K562 (cell line): ENCODE measurements around the gene SPINK8. TPM values are rescaled to one million over a fixed set of nuclear protein-coding genes. Genes with fewer than 3 reads are reported as not detected.

Source experiments
- BCOR ChIP-seq: fragments of 450-650 bp; IDR thresholded peaks from 2 replicates; pipeline ENCODE4 v1.6.1; 2016
- CBFB ChIP-seq: sonication (generic); formaldehyde crosslinking; IDR thresholded peaks from 2 replicates; pipeline ENCODE4 v1.4.0; 2020; ENCODE audit warnings: mild to moderate bottlenecking, missing genetic modification reagents
- EP300 ChIP-seq: IDR thresholded peaks from 2 replicates; pipeline ENCODE4 v1.6.1; 2012; ENCODE audit warnings: low read length, improper control_type of control experiment
- ESRRA ChIP-seq: fragments of 450-650 bp; IDR thresholded peaks from 2 replicates; pipeline ENCODE4 v1.6.1; 2014; ENCODE audit warnings: low read depth, mild to moderate bottlenecking, moderate library complexity, borderline replicate concordance
- HDAC1 ChIP-seq, 2 experiments: fragments of 450-650 bp; IDR thresholded peaks; 2 replicates each; pipeline ENCODE4 v1.6.1; 2016 to 2017; ENCODE audit warnings: inconsistent platforms in 1 of 2, mild to moderate bottlenecking in 1 of 2, moderate library complexity in 1 of 2
- KDM1A ChIP-seq, 2 experiments: fragments of 450-650 bp; IDR thresholded peaks; 2 replicates each; pipeline ENCODE4 v1.6.1; 2016; ENCODE audit warnings: mild to moderate bottlenecking in 2 of 2
- KLF16 ChIP-seq: IDR thresholded peaks from 2 replicates; pipeline ENCODE4 v1.6.1; 2016; ENCODE audit warnings: antibody characterized with exemption
- LCOR ChIP-seq: sonication (generic); formaldehyde crosslinking; IDR thresholded peaks from 2 replicates; pipeline ENCODE4 v1.8.0; 2022; ENCODE audit warnings: mild to moderate bottlenecking, missing genetic modification reagents
- MYC ChIP-seq, 2 experiments: fragments of 250-450 bp in 1 of 2; sonication (Bioruptor Pico) in 1 of 2; IDR thresholded peaks; 2 replicates each; pipeline versions ENCODE4 v1.5.1 to v1.6.1; 2012 to 2021; ENCODE audit warnings: low read depth in 2 of 2, borderline replicate concordance in 1 of 2, improper control_type of control experiment in 1 of 2, low read length in 1 of 2, mild to moderate bottlenecking in 1 of 2, moderate library complexity in 1 of 2
- NFIC ChIP-seq: fragments of 450-650 bp; IDR thresholded peaks from 2 replicates; pipeline ENCODE4 v1.6.1; 2017; ENCODE audit warnings: mild to moderate bottlenecking, inconsistent platforms
- RAD21 ChIP-seq, 2 experiments: fragments of 250-450 bp in 1 of 2; fragments of 450-650 bp in 1 of 2; sonication (Bioruptor Pico) in 1 of 2; formaldehyde crosslinking in 1 of 2; IDR thresholded peaks in 1 of 2; conservative IDR thresholded peaks in 1 of 2; 2 replicates each; pipeline versions ENCODE4 v1.4.0 to v1.8.0; 2020 to 2022; ENCODE audit warnings: mild to moderate bottlenecking in 2 of 2, moderate library complexity in 1 of 2
- RCOR1 ChIP-seq, 2 experiments: IDR thresholded peaks; 2 replicates each; pipeline ENCODE4 v1.6.1; 2012; ENCODE audit warnings: low read depth in 2 of 2, low read length in 2 of 2, borderline replicate concordance in 1 of 2, improper control_type of control experiment in 1 of 2
- SLC30A9 ChIP-seq: fragments of 250-450 bp; sonication (Bioruptor Pico); IDR thresholded peaks from 2 replicates; pipeline ENCODE4 v1.8.0; 2022; ENCODE audit warnings: mild to moderate bottlenecking, moderate library complexity
- SMC3 ChIP-seq: conservative IDR thresholded peaks from 2 replicates; pipeline ENCODE4 v1.6.1; 2011; ENCODE audit warnings: low read depth, low read length, improper control_type of control experiment; ENCODE audit not compliant: insufficient read depth
- SOX6 ChIP-seq: fragments of 450-650 bp; IDR thresholded peaks from 2 replicates; pipeline ENCODE4 v1.6.1; 2014; ENCODE audit warnings: mild to moderate bottlenecking
- TEAD4 ChIP-seq, 2 experiments: sonication (generic) in 1 of 2; formaldehyde crosslinking in 1 of 2; IDR thresholded peaks; 2 replicates each; pipeline versions ENCODE4 v1.6.1 to v1.8.0; 2012 to 2022; ENCODE audit warnings: borderline replicate concordance in 1 of 2, inconsistent platforms in 1 of 2, low read length in 1 of 2, mild to moderate bottlenecking in 1 of 2, missing genetic modification reagents in 1 of 2
- ZNF445 ChIP-seq: fragments of 250-450 bp; sonication (Bioruptor Pico); IDR thresholded peaks from 2 replicates; pipeline ENCODE4 v1.4.0; 2020; ENCODE audit warnings: low read depth, mild to moderate bottlenecking, moderate library complexity
- ZNF644 ChIP-seq: fragments of 200-800 bp; sonication (Bioruptor generic); IDR thresholded peaks from 2 replicates; pipeline ENCODE4 v1.6.1; 2016; ENCODE audit warnings: low read depth, missing genetic modification characterization, missing compliant biosample characterization
- polyA plus RNA-seq, 8 experiments: library from polyadenylated mRNA; depleted of rRNA in 4 of 8; stranded (reverse) in 5 of 8; unstranded in 3 of 8; fragments of >200 nt; fragmentation: Nextera tagmentation in 2 of 8; fragmentation: Illumina TruSeq in 1 of 8; extraction: Ambion mirVana in 2 of 8; extraction: Trizol in 1 of 8; gene quantifications; 2 replicates each; pipeline versions ENCODE4 v1.2.1 to v1.2.3, GENCODE V29; 2011 to 2014; ENCODE audit warnings: inconsistent platforms in 1 of 8, missing spikeins in 1 of 8
- total RNA-seq, 7 experiments: library from RNA; depleted of rRNA in 6 of 7; stranded (reverse); fragments of >200 nt in 6 of 7; fragmentation: Illumina TruSeq in 2 of 7; extraction: Trizol in 2 of 7; gene quantifications; 2 replicates each; pipeline versions ENCODE4 v1.2.1 to v1.2.3, GENCODE V29; 2011 to 2021; ENCODE audit warnings: low replicate concordance in 1 of 7
- TF ChIP-seq, protein P1 (sequence below), 2 experiments: IDR thresholded peaks; 2 replicates each; pipeline ENCODE4 v1.6.1; 2012; ENCODE audit warnings: improper control_type of control experiment in 2 of 2, low read depth in 2 of 2, low read length in 2 of 2, borderline replicate concordance in 1 of 2
- TF ChIP-seq, protein P2 (sequence below): fragments of 450-650 bp; IDR thresholded peaks from 2 replicates; pipeline ENCODE4 v1.6.1; 2018; ENCODE audit not compliant: partially characterized antibody

SPINK8 gene
- total and polyA plus RNA-seq, 9 of the 15 experiments (the other 6 are each of a cell fraction or from before 2014, with no cell fraction given): not detected

DNA sequence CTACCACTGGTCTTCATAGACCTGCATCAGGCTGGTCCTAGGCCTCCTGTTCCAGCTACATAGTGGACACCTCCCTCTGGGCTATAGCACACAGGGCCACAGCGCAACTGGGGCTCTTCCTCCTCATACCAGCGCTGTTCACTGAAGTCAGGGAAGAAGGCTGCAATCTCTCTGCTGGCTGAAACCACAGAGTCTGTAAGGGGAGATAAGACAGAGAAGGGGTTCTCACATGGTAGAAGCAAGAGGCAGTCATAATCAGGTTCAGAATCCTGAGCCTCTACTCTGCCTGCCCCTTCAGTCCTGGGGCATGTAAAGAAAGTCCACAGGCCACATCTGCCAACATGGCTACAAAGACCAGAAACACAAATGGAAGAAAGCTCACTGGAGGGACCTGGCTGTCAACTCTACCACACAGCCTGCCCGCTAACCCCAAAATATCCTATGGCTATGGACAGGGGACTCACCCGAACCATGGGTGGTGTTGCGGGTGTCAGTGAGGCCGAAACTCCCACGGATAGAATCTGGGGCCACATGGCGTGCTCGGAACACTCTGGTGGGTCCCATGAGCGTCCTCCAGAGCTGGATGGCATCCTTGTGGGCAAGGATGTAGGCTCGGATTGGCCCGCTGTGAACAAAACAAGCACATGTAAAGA is 38.7 kb downstream of the SPINK8 start (continued):
- peak; percentile 89 for TF ChIP-seq CBFB (CRISPR knock-in tag)
- no peak for TF ChIP-seq LCOR (CRISPR knock-in tag)
- TF ChIP-seq, protein P1, sequence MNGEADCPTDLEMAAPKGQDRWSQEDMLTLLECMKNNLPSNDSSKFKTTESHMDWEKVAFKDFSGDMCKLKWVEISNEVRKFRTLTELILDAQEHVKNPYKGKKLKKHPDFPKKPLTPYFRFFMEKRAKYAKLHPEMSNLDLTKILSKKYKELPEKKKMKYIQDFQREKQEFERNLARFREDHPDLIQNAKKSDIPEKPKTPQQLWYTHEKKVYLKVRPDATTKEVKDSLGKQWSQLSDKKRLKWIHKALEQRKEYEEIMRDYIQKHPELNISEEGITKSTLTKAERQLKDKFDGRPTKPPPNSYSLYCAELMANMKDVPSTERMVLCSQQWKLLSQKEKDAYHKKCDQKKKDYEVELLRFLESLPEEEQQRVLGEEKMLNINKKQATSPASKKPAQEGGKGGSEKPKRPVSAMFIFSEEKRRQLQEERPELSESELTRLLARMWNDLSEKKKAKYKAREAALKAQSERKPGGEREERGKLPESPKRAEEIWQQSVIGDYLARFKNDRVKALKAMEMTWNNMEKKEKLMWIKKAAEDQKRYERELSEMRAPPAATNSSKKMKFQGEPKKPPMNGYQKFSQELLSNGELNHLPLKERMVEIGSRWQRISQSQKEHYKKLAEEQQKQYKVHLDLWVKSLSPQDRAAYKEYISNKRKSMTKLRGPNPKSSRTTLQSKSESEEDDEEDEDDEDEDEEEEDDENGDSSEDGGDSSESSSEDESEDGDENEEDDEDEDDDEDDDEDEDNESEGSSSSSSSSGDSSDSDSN (IDR thresholded peaks at IDR 0.05; ENCODE audit: borderline replicate concordance in 1 of 2, low read depth in 2 of 2, low read length in 2 of 2): 0 out of 4 replicates have a peak, but pooled peaks of 1 of the 2 experiments have one; percentile 31
- no peak for TF ChIP-seq SMC3
- TF ChIP-seq EP300: peak; percentile 46; the same call in 1 of the 2 replicates
- TF ChIP-seq RAD21 (CRISPR knock-in tag; conservative IDR thresholded peaks at IDR 0.05 in 1 of 2, IDR thresholded peaks at IDR 0.05 in 1 of 2): no peak
- TF ChIP-seq NFIC: 0 out of 2 replicates have a peak, but pooled peaks have one; percentile 21
- TF ChIP-seq KLF16: peak; percentile 67; the same call in 1 of the 2 replicates
- peak; percentile 58 to 61; a peak in 2 of 4 replicates for TF ChIP-seq KDM1A (IDR thresholded peaks at IDR 0.05)
- TF ChIP-seq ZNF644 (tag): no peak
- peak; percentile 50; the same call in 1 of the 2 replicates for TF ChIP-seq ESRRA
- TF ChIP-seq BCOR: no peak
- peak; percentile 49; the same call in 1 of the 2 replicates for TF ChIP-seq MYC (IDR thresholded peaks at IDR 0.05; ENCODE audit: low read depth, low read length)
- no peak for TF ChIP-seq MYC (CRISPR knock-in tag; IDR thresholded peaks at IDR 0.05; ENCODE audit: borderline replicate concordance, low read depth)
- TF ChIP-seq, protein P2, sequence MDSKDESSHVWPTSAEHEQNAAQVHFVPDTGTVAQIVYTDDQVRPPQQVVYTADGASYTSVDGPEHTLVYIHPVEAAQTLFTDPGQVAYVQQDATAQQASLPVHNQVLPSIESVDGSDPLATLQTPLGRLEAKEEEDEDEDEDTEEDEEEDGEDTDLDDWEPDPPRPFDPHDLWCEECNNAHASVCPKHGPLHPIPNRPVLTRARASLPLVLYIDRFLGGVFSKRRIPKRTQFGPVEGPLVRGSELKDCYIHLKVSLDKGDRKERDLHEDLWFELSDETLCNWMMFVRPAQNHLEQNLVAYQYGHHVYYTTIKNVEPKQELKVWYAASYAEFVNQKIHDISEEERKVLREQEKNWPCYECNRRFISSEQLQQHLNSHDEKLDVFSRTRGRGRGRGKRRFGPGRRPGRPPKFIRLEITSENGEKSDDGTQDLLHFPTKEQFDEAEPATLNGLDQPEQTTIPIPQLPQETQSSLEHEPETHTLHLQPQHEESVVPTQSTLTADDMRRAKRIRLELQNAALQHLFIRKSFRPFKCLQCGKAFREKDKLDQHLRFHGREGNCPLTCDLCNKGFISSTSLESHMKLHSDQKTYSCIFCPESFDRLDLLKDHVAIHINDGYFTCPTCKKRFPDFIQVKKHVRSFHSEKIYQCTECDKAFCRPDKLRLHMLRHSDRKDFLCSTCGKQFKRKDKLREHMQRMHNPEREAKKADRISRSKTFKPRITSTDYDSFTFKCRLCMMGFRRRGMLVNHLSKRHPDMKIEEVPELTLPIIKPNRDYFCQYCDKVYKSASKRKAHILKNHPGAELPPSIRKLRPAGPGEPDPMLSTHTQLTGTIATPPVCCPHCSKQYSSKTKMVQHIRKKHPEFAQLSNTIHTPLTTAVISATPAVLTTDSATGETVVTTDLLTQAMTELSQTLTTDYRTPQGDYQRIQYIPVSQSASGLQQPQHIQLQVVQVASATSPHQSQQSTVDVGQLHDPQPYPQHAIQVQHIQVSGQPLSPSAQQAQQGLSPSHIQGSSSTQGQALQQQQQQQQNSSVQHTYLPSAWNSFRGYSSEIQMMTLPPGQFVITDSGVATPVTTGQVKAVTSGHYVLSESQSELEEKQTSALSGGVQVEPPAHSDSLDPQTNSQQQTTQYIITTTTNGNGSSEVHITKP: peak; percentile 30
- peak; percentile 67 for TF ChIP-seq SOX6
- TF ChIP-seq HDAC1 (IDR thresholded peaks at IDR 0.05): 0 out of 4 replicates have a peak, but pooled peaks of 1 of the 2 experiments have one; percentile 23
- TF ChIP-seq SLC30A9 (CRISPR knock-in tag): no peak
- peak; percentile 90 for TF ChIP-seq TEAD4 (IDR thresholded peaks at IDR 0.05; ENCODE audit: low read length)
- TF ChIP-seq TEAD4 (CRISPR knock-in tag; IDR thresholded peaks at IDR 0.05; ENCODE audit: borderline replicate concordance): no peak
- peak; percentile 67 to 78; a peak in 3 of 4 replicates for TF ChIP-seq RCOR1 (IDR thresholded peaks at IDR 0.05; ENCODE audit: borderline replicate concordance in 1 of 2, low read depth in 2 of 2, low read length in 2 of 2)
- no peak for TF ChIP-seq ZNF445 (CRISPR knock-in tag)
